ENCODE measurements around the gene CDKN2D.

GRCh38 chr19:10565567-10566407, 3.0 kb downstream of the CDKN2D start, which contains the start of gene KRI1:
- peak; percentile 97 for TF ChIP-seq POLR2A (IDR thresholded peaks at IDR 0.05)
- TF ChIP-seq CTCF (IDR thresholded peaks at IDR 0.05): peak in 2 of 4 experiments; percentile 58 to 66

Measured in prostate gland (tissue), 2 donors.